Mucosa of descending colon (tissue), 3 donors: ENCODE data around the gene ERC1. TPM values are rescaled to one million over a fixed set of nuclear protein-coding genes. Genes with fewer than 3 reads are reported as not detected.

Experiments used
- ATAC-seq: fragments of 200-7000 bp; cut with Tn5 transposase; one replicate; pipeline ENCODE4 v1.9.1; 2020; ENCODE audit warnings: mild to moderate bottlenecking, moderate library complexity
- DNase-seq, 3 donors: peaks; one replicate each; pipeline ENCODE4 v3.0.0-alpha.2; 2020
- H3K36me3 ChIP-seq: fragments of 200-600 bp; one replicate; pipeline ENCODE4 v1.8.0; 2021; ENCODE audit warnings: low read depth, mild to moderate bottlenecking
- H3K4me1 ChIP-seq: fragments of 200-600 bp; one replicate; pipeline ENCODE4 v1.8.0; 2021; ENCODE audit warnings: low read depth, mild to moderate bottlenecking
- H3K4me3 ChIP-seq: fragments of 200-600 bp; one replicate; pipeline ENCODE4 v1.8.0; 2021; ENCODE audit warnings: mild to moderate bottlenecking
- H3K9me3 ChIP-seq: fragments of 200-600 bp; one replicate; pipeline ENCODE4 v1.8.0; 2021; ENCODE audit warnings: mild to moderate bottlenecking
- CTCF ChIP-seq: fragments of 200-600 bp; IDR thresholded peaks from one replicate; pipeline ENCODE4 v1.8.0; 2022; ENCODE audit warnings: antibody characterized with exemption, mild to moderate bottlenecking
- intact Hi-C, 2 donors: fragments of 100-400 bp; cut with DNase I in 1 of 2; cut with micrococcal nuclease in 1 of 2; formaldehyde crosslinking; loops; one replicate each; pipeline versions ENCODE4 v1.11.0 to v1.11.1; 2022; cut with DNase I, micrococcal nuclease
- total RNA-seq, 3 donors: library from RNA; stranded (reverse); fragmentation: NEBNext Ultra II Directional in 2 of 3; extraction: Animal tissue kit (Norgen Biotek cat#: 25700) in 2 of 3; gene quantifications; one replicate each; pipeline versions ENCODE4 v1.2.1 to v1.2.4, GENCODE V29; 2021 to 2023
- donor health status: DM: no; HTN: no; CAD: no; lungs with moderate emphysema.
- donor health status: DM: no; HTN: no; CAD: no.
- donor health status: DM: no; HTN: yes; CAD: no.

ERC1 gene
- total RNA-seq, 3 donors from 2014 or later: 42.6 to 76.3 (median 49.6) TPM

- no peak for DNase-seq
- TF ChIP-seq CTCF: no peak
- H3K9me3 ChIP-seq: no peaks in the 10 kb centered on the region
These were observed 43.2 kb downstream of the ERC1 start for GRCh38 chr12:1034243-1034642.

GRCh38 chr12:1034751-1035457, 43.9 kb downstream of the ERC1 start:
- no peak overlapping the region for H3K4me3 ChIP-seq

More at GRCh38 chr12:1034243-1034642, 43.2 kb downstream of the ERC1 start:
- Histone ChIP-seq H3K4me3 (no peak overlapping the region), H3K4me1 (no peaks in the 10 kb centered on the region), H3K36me3 (no peaks in the 10 kb centered on the region)
- intact Hi-C loops: no loop called here
- ATAC-seq: no peak

GRCh38 chr12:1041478-1041877, 50.5 kb downstream of the ERC1 start:
- Histone ChIP-seq H3K4me3 (no peak overlapping the region), H3K4me1 (no peaks in the 10 kb centered on the region), H3K9me3 (no peaks in the 10 kb centered on the region), H3K36me3 (no peaks in the 10 kb centered on the region)
- ATAC-seq: peak; percentile 87
- intact Hi-C loops: no loop called here
- no peak for TF ChIP-seq CTCF
- DNase-seq: no peak

More at GRCh38 chr12:1034751-1035457, 43.9 kb downstream of the ERC1 start:
- H3K36me3 ChIP-seq: no peaks in the 10 kb centered on the region
- intact Hi-C loops: no loop called here
- no peak for TF ChIP-seq CTCF
- H3K4me1 ChIP-seq: no peaks in the 10 kb centered on the region
- no peaks in the 10 kb centered on the region for H3K9me3 ChIP-seq
- DNase-seq (no peak), ATAC-seq (no peak)

GRCh38 chr12:1044199-1044598, 53.2 kb downstream of the ERC1 start:
- H3K36me3 ChIP-seq: no peaks in the 10 kb centered on the region
- no peak overlapping the region for H3K4me3 ChIP-seq
- no peaks in the 10 kb centered on the region for H3K4me1 ChIP-seq
- DNase-seq (no peak), ATAC-seq (no peak)
- H3K9me3 ChIP-seq: no peaks in the 10 kb centered on the region
- intact Hi-C loops: no loop called here
- TF ChIP-seq CTCF: no peak

- Histone ChIP-seq H3K4me1 (no peaks in the 10 kb centered on the region), H3K4me3 (no peak overlapping the region), H3K36me3 (no peaks in the 10 kb centered on the region), H3K9me3 (no peaks in the 10 kb centered on the region)
- no peak for TF ChIP-seq CTCF
- ATAC-seq (no peak), DNase-seq (no peak)
- intact Hi-C loops: no loop called here
These were observed 53.7 kb downstream of the ERC1 start for GRCh38 chr12:1044696-1045095.
